Hematopoietic multipotent progenitor cell (in vitro differentiated cells): ENCODE measurements around the gene FGF6. TPM values are rescaled to one million over a fixed set of nuclear protein-coding genes. Genes with fewer than 3 reads are reported as not detected.
A peak's percentile ranks its signal among the peaks of the same experiment; 100 is the strongest.

Experiments
- DNase-seq, 3 donors: peaks; one replicate each; pipeline ENCODE4 v3.0.0-alpha.2; 2011 to 2015; ENCODE audit warnings: low read depth in 2 of 3, low spot score in 2 of 3
- total RNA-seq: library from RNA; depleted of rRNA; stranded (reverse); fragments of >200 nt; gene quantifications from one replicate; pipeline ENCODE4 v1.2.3, GENCODE V29; 2012

FGF6 gene
- total RNA-seq, 1 donor, result not detected

GRCh38 chr12:4448371-4448940, 2.8 kb upstream of the FGF6 start:
- DNase-seq, result no peak

- DNase-seq, result no peak
These were observed 1.5 kb upstream of the FGF6 start for GRCh38 chr12:4447151-4447550.

- DNase-seq, result no peak
These were observed 720 bp upstream of the FGF6 start for GRCh38 chr12:4446335-4446734.

- DNase-seq, result no peak
These were observed 1.6 kb downstream of the FGF6 start for GRCh38 chr12:4444031-4444430.

- no peak for DNase-seq
These were observed 2.0 kb downstream of the FGF6 start for GRCh38 chr12:4443616-4444015.

- DNase-seq, result no peak
These were observed 4.0 kb downstream of the FGF6 start for GRCh38 chr12:4441355-4442335.

GRCh38 chr12:4440187-4440941, 5.3 kb downstream of the FGF6 start:
- no peak for DNase-seq

GRCh38 chr12:4439736-4440135, 5.9 kb downstream of the FGF6 start:
- no peak for DNase-seq

- no peak for DNase-seq
These were observed 6.6 kb downstream of the FGF6 start for GRCh38 chr12:4438834-4439596.

GRCh38 chr12:4435537-4435936, 10.1 kb downstream of the FGF6 start:
- DNase-seq, result no peak

GRCh38 chr12:4434706-4435425, 10.7 kb downstream of the FGF6 start:
- peak in 1 of 3 donors; percentile 15 for DNase-seq

GRCh38 chr12:4434301-4434700, 11.3 kb downstream of the FGF6 start:
- DNase-seq, result no peak

- DNase-seq, result no peak
These were observed 11.9 kb downstream of the FGF6 start for GRCh38 chr12:4433745-4434058.

GRCh38 chr12:4432878-4433744, 12.5 kb downstream of the FGF6 start:
- no peak for DNase-seq

GRCh38 chr12:4431866-4432265, 13.7 kb downstream of the FGF6 start:
- no peak for DNase-seq

- no peak for DNase-seq
These were observed 14.2 kb downstream of the FGF6 start for GRCh38 chr12:4431436-4431835.

GRCh38 chr12:4424422-4424821, 21.2 kb downstream of the FGF6 start:
- no peak for DNase-seq

- DNase-seq, result no peak
These were observed 22.0 kb downstream of the FGF6 start for GRCh38 chr12:4423528-4424195.

- no peak for DNase-seq
These were observed 22.6 kb downstream of the FGF6 start for GRCh38 chr12:4422985-4423384.
